ENCODE data around the gene SH2B3.
"Not testable (repeated sequence)": the region's sequence is repeated elsewhere in the genome, so short reads cannot be mapped to it uniquely, and the experiment has no call there.

SH2B3 gene

DNA sequence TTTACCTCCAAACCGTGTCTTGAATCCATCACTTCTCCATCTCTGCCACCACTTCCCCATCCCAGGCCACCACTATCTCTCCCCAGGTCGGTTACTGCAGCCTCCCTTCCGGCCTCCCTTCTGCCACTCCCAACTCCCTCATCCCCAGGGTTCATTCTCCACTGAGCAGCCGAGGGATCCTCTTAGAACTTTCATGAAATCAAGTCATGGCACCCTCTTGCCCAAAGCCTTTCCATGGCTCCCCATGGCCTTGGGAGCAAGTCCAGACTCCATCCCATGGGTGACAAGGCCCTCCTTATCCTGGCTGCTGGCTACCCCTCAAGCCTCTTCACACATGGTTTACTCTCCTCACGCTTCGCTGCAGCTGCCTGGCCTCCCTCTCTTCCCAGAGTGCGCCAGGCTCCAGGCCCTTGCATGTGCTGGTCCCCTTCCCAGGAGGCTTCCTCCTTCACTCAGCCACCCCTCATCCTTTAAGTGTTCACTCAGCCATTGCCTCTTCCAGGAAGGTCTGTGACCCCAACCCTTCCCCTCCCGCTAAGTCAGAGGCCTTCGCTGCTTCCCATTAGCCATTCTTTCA lies 17.9 kb upstream of the SH2B3 start:
- no peak for DNase-seq

DNA sequence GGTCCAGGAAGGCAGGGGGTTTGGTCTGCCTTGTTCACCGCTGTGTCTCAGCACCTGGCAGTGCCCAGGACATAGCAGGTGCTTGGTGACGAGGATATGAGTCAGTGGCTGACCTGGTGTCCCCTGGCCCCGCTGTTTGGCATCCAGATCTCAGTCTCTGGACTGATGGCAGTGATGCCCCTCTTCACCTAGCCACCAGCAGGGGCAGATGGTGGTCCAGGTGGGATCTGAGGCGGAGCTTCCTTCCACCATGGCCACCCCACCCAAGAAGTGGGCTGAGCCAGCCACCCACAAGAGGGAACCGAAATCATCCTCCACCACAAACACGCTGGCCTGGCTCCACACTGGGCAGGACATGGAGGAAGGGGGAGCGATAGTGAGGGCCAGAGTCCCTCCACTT lies 16.1 kb upstream of the SH2B3 start:
- no peak for DNase-seq

DNA sequence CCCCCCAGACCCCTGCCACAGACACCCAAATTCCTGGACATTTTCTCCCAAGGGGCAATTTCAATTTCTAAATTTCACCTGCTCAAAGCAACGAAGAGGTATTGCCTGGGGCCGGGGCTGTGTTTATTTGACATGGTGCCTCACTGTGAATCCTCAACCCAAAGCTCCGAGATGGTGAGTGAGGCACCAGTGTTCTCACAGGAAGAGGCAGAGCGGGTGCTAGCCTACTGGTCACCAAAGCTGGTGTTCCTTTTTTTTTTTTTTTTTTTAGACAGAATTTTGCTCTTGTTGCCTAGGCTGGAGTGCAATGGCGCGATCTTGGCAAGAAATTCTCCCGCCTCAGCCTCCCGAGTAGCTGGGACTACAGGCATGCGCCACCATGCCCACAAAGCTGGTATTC lies 14.8 kb upstream of the SH2B3 start:
- no peak for DNase-seq

- no peak for DNase-seq
Measured at GRCh38 chr12:111393700-111394300, 11.9 kb upstream of the SH2B3 start.

DNA sequence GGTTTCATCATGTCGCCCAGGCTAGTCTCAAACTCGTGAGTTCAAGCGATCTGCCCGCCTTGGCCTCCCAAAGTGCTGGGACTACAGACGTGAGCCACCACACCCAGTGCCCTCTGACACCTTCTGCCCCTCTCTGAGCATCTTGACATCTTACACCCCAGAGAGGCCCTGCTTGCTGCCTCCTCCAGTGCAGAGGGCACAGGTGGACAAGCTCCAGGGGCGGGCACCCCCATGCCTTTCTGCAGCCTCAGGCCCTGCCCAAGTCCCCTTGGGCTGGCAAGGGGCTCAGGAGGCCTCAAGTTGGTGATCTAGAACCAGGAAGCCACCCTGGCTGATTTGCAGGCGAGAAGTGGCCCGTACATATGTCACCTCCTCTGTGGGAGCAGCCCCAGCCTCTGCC lies 11.2 kb upstream of the SH2B3 start:
- DNase-seq: no peak

DNA sequence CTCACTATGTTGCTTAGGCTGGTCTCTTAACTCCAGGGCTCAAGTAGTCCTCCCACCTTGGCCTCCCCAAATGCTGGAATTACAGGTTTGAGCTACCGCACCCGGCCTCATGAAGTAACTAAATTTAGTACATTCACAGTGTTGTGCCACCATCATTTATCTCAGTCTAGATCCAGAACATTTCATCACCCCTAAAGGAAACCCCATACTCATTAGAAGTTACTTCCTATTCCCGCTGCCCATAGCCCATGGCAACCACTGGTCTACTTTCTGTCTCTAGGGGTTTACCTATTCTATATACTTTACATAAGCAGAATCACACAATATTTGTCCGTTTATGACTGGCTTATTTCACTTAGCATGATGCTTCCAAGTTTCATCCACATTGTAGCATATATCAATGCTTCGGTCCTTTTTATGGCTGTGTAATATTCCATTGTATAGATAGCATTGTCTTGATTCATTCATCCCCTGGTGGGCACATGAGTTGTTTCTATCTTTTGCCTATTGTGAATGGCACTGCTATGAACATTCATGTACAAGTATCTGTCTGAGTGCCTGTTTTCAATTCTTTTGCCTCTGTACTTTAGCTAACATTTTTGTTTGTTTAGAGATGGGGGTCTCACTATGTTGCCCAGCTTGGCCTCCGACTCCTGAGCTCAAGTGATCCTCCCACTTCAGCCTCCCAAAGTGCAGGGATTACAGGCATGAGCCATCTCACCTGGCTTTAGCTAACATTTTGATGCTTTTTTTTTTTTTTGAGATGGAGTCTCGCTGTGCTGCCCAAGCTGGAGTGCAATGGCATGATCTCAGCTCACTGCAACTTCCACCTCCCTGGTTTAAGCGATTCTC lies 10.2 kb upstream of the SH2B3 start:
- no peak for DNase-seq

DNA sequence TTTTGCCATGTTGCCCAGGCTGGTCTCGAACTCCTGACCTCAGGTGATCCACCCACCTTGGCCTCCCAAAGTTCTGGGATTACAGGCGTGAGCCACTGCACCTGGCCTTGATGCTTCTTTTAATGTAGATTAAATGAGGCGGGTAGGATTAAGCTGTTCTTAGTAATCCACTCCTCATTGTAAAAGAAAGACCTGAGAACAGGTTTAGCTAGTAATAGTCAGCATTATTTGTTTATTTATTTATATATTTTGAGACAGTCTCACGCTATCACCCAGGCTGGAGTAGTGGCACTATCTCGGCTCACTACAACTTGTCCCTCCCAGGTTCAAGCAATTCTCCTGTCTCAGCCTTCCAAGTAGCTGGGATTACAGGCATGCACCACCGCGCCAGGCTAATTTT lies 9.5 kb upstream of the SH2B3 start:
- DNase-seq: not testable (repeated sequence)

GRCh38 chr12:111396726-111397445 lies 8.8 kb upstream of the SH2B3 start:
- peak; percentile 90 for DNase-seq

DNA sequence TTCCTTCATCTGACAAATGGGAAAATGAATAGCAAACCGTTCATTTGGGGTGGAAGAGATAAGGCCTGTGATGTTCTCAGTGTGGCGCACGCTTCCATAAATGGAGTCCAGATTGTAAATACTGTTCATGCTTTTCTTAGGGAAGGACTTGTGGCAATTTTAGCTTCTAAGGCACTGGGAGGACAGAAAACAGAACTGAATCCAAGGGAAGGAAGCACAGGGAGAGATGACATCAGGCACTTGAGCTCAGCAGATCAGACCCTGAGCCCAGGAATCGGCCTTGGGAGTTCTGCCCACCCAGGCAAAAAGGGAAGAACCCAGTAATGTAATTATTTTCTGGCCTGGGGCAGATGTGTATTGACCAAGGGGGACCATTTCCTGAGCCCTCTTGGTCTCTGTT lies 7.2 kb upstream of the SH2B3 start:
- no peak for DNase-seq

GRCh38 chr12:111399741-111400404 lies 5.8 kb upstream of the SH2B3 start:
- DNase-seq: not testable (repeated sequence)

GRCh38 chr12:111401167-111401605 lies 4.5 kb upstream of the SH2B3 start:
- DNase-seq: no peak

DNA sequence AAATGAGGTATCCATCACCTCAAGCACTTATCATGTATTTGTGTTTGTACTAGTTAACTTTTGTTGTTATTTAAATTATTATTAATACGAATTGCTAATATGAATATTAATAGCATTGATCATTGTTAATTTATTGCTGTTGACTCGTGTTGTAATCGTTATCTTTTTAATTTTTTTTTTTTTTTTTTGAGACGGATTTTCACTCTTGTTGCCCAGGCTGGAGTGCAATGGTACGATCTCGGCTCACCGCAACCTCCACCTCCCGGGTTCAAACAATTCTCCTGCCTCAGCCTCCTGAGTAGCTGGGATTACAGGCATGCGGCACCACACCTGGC lies 3.3 kb upstream of the SH2B3 start:
- not testable (repeated sequence) for DNase-seq

DNA sequence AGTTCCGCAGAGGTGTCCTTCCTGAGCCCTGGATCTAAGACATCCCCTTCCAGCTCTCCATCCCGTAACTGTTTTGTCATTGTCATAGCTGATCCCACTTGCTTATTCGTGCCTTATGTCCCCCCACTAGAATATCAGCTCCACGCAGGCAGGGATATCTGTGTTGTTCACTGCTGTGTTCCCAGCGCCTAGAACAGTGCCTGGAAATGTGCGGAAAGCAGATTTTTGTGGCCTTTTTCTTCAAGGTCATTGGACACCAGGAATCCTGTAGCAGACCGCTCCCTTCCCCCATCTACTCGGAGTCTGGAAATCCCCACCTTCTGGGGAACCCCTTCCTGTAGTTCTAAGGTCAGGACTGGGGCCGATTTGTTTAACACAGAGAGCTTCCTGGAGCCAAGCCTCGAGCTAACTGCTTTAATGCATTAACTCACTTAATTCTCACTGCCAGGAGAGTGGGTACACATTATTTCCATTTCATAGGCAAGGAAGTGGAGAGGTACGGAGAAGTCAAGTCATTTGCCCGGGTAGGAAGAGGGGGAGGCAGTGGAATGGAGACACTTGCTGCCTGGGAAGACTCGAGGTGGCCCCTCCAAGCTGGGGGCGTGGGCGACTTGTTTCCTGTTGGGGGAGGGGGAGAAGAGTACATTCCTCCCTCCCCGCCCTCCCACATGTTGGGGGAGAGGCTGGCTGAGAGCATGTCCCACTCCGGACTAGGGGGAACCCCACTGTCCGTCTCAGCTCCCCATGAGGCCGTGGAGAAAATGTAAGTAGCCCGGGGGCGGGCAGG lies 1.2 kb upstream of the SH2B3 start:
- DNase-seq: no peak

- DNase-seq: peak; percentile 93
Measured at GRCh38 chr12:111405149-111405858, 419 bp upstream of the SH2B3 start.

DNA sequence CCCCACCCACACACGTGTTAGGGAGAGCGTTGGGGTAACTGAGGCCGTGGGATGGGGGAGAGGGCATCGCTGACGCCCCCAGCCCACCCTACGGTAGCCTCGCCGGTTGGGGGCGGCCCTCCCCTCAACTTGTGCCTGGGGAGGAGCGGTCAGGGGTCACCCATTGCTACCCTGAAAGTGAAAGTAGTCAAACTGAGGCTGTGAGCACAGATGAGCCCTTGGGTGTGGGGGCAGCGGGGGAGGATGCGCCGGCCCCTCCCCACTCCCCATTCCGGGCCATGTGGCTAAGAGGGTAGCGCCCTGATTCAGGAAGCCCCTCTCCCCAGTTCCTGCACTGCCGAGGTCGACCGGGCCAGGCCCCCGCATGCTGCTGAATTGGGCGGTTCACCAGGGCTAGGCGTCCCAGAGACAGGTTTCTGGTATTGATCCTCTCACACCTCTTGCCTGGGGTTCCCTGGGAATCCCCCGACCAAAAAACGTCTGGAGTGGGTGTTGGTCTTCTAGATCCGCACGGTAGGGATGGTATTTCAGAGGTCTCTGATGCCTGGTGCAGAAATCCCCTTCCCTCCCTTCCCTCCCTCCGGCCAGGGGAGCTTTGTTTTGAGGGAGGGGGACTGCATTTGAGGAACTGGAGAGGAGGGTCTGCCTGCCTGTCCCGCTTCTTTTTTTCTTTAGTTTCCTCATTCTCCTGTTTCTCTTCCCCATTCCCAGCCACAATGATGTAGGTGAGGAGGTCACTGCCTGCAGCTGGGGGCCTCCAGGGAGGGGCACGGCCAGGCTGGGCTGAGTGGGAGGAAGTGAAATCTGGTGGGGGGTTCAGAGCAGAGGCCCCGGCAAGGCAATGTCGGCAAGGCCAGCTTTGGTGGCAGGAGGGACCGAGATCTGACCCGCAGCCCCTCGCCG lies 1.0 kb downstream of the SH2B3 start:
- peak; percentile 28 for DNase-seq

DNA sequence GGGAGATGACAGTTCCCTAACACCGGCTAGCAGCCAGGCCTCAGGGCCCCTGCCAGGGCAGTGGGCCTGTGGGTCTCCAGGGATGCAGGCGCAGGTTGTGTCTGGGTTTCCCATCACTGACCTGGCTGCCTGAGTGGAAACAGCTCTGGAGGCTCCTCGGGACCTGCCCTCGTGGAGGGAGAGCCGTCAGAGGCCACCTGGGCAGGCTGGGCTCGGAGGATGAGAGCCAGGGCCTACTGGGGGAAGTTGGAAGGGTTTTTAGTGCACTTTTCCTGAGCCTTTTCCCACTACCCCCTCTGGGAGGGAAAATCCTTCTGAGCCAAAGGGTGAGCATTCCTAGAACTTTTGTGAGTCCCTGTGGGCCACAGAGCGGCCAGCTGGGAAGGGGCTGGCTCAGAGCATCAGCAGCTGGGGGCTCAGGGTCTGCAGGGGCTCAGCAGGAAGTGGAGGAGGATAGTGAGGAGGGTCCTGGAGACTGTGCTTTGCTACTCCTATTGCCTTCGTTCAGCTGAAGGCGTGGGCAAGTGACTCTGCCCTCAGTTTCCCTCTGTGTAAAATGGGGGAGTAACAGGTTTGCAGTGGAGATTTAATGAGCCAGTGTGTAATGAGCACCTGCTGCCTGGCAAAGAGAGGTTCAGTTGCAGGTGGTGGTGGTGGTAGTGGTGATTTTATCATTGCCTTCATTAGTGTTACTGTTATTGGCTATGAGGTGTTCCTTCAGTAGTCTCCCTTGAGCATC lies 1.8 kb downstream of the SH2B3 start:
- DNase-seq: no peak

GRCh38 chr12:111408116-111408440 lies 2.4 kb downstream of the SH2B3 start:
- DNase-seq: no peak

GRCh38 chr12:111408686-111409402 lies 3.1 kb downstream of the SH2B3 start:
- DNase-seq: no peak

GRCh38 chr12:111409403-111409779 lies 3.7 kb downstream of the SH2B3 start:
- DNase-seq: no peak

Measured in midbrain (tissue), 1 donor.